ENCODE data around the gene ATP8B3.

GRCh38 chr19:1825909-1826556 is 14.0 kb upstream of the ATP8B3 start:
- no peak for TF ChIP-seq EGR1 (IDR thresholded peaks at IDR 0.05)
- TF ChIP-seq RAD21 (IDR thresholded peaks at IDR 0.05; ENCODE audit: low read depth), result peak; percentile 76
- no peak for TF ChIP-seq YY1 (IDR thresholded peaks at IDR 0.05; ENCODE audit: low read depth)
- no peak for TF ChIP-seq TCF12 (IDR thresholded peaks at IDR 0.05; ENCODE audit: low read depth)
- TF ChIP-seq TAF1 (IDR thresholded peaks at IDR 0.05; ENCODE audit: low read depth), result no peak
- TF ChIP-seq REST (IDR thresholded peaks at IDR 0.05; ENCODE audit: low read depth), result no peak
- no peak for TF ChIP-seq NFIC (IDR thresholded peaks at IDR 0.05)
- no peak for TF ChIP-seq MAX (IDR thresholded peaks at IDR 0.05)

Data from Ishikawa (cell line).